Mucosa of stomach (tissue), 1 donor: ENCODE measurements around the gene GSTK1.

ENCODE experiments used
- H3K27me3 ChIP-seq: one replicate; pipeline ENCODE4 v1.7.0; 2013; ENCODE audit warnings: mild to moderate bottlenecking, low read length; ENCODE audit not compliant: control insufficient read depth, insufficient read depth
- H3K36me3 ChIP-seq: one replicate; pipeline ENCODE4 v1.7.0; 2013; ENCODE audit warnings: low read length; ENCODE audit not compliant: control insufficient read depth, insufficient read depth
- H3K4me1 ChIP-seq: one replicate; pipeline ENCODE4 v1.7.0; 2013; ENCODE audit warnings: mild to moderate bottlenecking, low read length; ENCODE audit not compliant: control insufficient read depth, insufficient read depth
- H3K4me3 ChIP-seq: one replicate; pipeline ENCODE4 v1.7.0; 2013; ENCODE audit warnings: low read length
- H3K9ac ChIP-seq: one replicate; pipeline ENCODE4 v1.7.0; 2013; ENCODE audit warnings: mild to moderate bottlenecking, low read length, moderate library complexity
- H3K9me3 ChIP-seq: one replicate; pipeline ENCODE4 v1.7.0; 2013; ENCODE audit warnings: mild to moderate bottlenecking, low read length, moderate library complexity; ENCODE audit not compliant: control insufficient read depth
- donor health status: Pancreatic carcinoma.

Gene GSTK1

DNA sequence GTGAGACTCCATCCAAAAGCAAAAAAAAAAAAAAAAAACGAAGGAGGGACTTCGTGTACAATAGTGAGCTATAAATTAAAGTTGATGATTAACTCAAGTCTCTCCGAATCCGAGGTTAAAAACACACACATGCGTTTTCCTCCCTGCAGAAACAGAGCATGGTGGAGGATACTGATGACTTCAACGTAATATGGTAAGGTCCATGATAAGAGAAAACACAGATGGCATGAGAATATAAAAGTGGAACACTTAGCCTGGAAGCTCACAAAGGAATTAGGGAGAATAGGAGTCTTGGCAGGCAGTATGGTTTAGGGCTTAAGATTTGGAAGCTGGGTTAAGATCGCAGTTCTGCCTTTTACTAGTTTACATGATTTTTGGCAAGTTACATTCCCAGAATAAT lies 20.1 kb upstream of the GSTK1 start:
- H3K36me3 ChIP-seq: no peaks in the 10 kb centered on the region

GRCh38 chr7:143243614-143244013 lies 19.6 kb upstream of the GSTK1 start:
- Histone ChIP-seq H3K4me1 (peaks cover 33% of the 10 kb centered on the region), H3K9me3 (no peaks in the 10 kb centered on the region), H3K4me3 (no peak overlapping the region), H3K9ac (no peak overlapping the region), H3K36me3 (no peaks in the 10 kb centered on the region), H3K27me3 (no peaks in the 10 kb centered on the region)

More for the DNA sequence above, 20.1 kb upstream of the GSTK1 start:
- Histone ChIP-seq H3K4me1 (peaks cover 33% of the 10 kb centered on the region), H3K9ac (no peak overlapping the region), H3K4me3 (no peak overlapping the region), H3K27me3 (no peaks in the 10 kb centered on the region), H3K9me3 (no peaks in the 10 kb centered on the region)

DNA sequence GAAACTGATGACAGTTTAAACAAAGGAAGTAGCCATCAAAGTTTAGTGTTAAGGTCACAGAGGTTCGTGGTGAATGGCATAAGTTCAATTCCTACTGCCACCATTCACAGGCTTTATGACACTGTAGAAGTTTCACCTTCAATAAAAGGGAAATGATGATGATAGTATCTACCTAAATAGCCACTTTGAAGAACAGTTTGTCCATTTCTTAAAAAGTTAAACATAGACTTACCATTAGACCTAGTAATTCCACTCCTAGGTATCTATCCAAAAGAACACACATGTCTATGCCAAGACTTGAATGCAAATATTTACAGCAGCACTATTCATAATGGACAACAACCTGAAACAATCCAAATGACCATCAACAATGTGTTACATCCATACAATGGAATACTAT lies 18.9 kb upstream of the GSTK1 start:
- Histone ChIP-seq H3K4me1 (peaks cover 40% of the 10 kb centered on the region), H3K9me3 (no peaks in the 10 kb centered on the region), H3K9ac (no peak overlapping the region), H3K36me3 (no peaks in the 10 kb centered on the region), H3K27me3 (no peaks in the 10 kb centered on the region), H3K4me3 (no peak overlapping the region)

GRCh38 chr7:143245123-143245522 lies 18.1 kb upstream of the GSTK1 start:
- no peaks in the 10 kb centered on the region for H3K36me3 ChIP-seq
- no peak overlapping the region for H3K4me3 ChIP-seq
- H3K9me3 ChIP-seq: no peaks in the 10 kb centered on the region
- H3K9ac ChIP-seq: no peak overlapping the region
- H3K4me1 ChIP-seq: peaks cover 40% of the 10 kb centered on the region
- H3K27me3 ChIP-seq: no peaks in the 10 kb centered on the region

DNA sequence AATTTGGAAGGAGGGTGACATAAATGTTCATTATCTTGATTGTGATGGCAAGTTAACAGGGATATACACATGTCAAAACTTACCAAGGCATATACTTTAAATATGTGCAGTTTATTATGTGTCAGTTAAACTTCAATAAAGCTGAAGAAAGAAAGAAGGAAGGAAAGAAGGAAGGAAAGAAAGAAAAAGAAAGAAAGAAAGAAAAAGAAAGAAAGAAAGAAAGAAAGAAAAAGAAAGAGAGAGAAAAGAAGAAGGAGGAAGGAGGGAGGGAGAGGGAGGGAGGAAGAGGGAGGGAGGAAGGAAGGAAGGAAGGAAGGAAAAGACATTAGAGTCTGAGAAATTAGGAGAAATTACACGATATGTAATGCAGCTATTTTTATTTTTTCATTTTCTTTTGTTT lies 15.9 kb upstream of the GSTK1 start:
- no peaks in the 10 kb centered on the region for H3K9me3 ChIP-seq
- H3K4me3 ChIP-seq: no peak overlapping the region
- H3K36me3 ChIP-seq: no peaks in the 10 kb centered on the region
- no peaks in the 10 kb centered on the region for H3K27me3 ChIP-seq
- H3K4me1 ChIP-seq: peaks cover 34% of the 10 kb centered on the region
- no peak overlapping the region for H3K9ac ChIP-seq

DNA sequence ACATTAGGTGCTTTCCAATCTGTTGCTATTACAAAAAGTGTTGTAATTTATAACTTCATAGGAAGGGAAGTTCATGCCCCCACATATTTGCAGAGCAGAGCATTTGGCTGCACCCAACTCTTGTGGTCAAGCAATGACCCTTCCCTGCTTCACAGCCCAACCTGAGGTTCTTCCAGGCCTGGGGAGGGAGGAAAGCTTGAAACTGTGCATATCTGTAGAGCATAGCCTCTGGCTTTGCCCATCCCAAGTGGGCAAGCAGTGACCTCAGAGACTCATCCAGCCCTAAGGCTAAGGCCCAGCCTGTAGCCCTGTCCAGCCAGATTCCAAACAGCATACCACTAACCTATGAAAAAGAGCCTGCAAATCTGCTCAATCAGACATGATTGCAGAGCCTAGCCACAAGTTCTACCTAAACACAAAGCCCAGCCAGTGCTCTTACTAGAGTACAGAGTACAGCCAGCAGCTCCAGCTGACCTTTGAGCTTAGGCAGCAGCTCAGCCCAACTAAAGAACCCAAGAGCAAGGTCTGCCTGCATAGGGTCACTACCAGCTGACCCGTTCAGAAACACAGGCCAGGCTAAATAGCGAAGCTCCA lies 14.4 kb upstream of the GSTK1 start:
- H3K9ac ChIP-seq: no peak overlapping the region
- peaks cover 25% of the 10 kb centered on the region for H3K4me1 ChIP-seq
- H3K9me3 ChIP-seq: no peaks in the 10 kb centered on the region
- no peak overlapping the region for H3K4me3 ChIP-seq
- H3K36me3 ChIP-seq: no peaks in the 10 kb centered on the region
- H3K27me3 ChIP-seq: no peaks in the 10 kb centered on the region

GRCh38 chr7:143250199-143250598 lies 13.0 kb upstream of the GSTK1 start:
- H3K4me1 ChIP-seq: peaks cover 12% of the 10 kb centered on the region

DNA sequence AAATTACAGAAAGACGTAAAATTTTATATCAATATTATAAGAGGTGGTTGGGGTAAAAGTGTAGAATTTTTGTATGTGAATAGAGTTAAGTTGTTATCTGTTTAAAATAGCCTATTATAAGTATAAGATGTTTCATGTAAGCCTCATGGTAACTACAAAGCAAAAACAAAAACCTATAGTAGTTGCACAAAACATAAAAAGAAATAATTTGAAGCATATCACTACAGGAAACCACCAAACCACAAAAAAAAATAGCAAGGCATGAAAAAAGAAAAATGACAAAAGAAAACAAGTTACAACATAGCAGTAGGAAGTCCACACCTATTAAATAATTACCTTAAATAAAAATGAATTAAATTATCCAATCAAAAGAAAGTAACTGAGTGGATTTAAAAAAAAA lies 12.4 kb upstream of the GSTK1 start:
- Histone ChIP-seq H3K4me3 (no peak overlapping the region), H3K4me1 (peaks cover 7% of the 10 kb centered on the region), H3K27me3 (no peaks in the 10 kb centered on the region), H3K9me3 (no peaks in the 10 kb centered on the region), H3K9ac (no peak overlapping the region), H3K36me3 (no peaks in the 10 kb centered on the region)

More at GRCh38 chr7:143250199-143250598, 13.0 kb upstream of the GSTK1 start:
- Histone ChIP-seq H3K36me3 (no peaks in the 10 kb centered on the region), H3K9me3 (no peaks in the 10 kb centered on the region), H3K9ac (no peak overlapping the region), H3K27me3 (no peaks in the 10 kb centered on the region), H3K4me3 (no peak overlapping the region)

GRCh38 chr7:143252006-143252405 lies 11.2 kb upstream of the GSTK1 start:
- no peak overlapping the region for H3K9ac ChIP-seq
- no peaks in the 10 kb centered on the region for H3K36me3 ChIP-seq
- H3K4me1 ChIP-seq: peaks cover 7% of the 10 kb centered on the region
- no peak overlapping the region for H3K4me3 ChIP-seq
- H3K27me3 ChIP-seq: no peaks in the 10 kb centered on the region
- H3K9me3 ChIP-seq: no peaks in the 10 kb centered on the region

GRCh38 chr7:143255564-143255963 lies 7.7 kb upstream of the GSTK1 start:
- Histone ChIP-seq H3K4me1 (peaks cover 13% of the 10 kb centered on the region), H3K9me3 (no peaks in the 10 kb centered on the region), H3K36me3 (no peaks in the 10 kb centered on the region)

DNA sequence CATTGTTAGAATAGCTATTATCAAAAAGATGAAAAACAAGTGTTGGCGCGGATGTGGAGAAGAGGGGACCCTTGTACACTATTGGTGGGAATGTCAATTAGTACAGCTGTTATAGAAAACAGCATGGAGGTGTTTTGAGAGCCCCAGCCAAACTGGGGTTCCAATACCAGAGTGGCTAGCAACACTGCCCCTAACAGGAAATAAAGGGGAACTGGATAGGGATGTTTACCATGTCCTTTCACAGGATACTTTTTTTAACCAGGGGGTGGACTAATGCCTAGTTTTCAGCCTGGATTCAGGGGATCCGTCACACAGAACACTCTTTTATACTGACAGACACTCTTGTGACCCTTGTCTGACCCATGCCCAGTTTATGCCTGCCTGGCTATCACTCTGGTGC lies 6.9 kb upstream of the GSTK1 start:
- H3K27me3 ChIP-seq: no peaks in the 10 kb centered on the region
- no peak overlapping the region for H3K9ac ChIP-seq

More at GRCh38 chr7:143255564-143255963, 7.7 kb upstream of the GSTK1 start:
- Histone ChIP-seq H3K4me3 (no peak overlapping the region), H3K27me3 (no peaks in the 10 kb centered on the region), H3K9ac (no peak overlapping the region)

DNA sequence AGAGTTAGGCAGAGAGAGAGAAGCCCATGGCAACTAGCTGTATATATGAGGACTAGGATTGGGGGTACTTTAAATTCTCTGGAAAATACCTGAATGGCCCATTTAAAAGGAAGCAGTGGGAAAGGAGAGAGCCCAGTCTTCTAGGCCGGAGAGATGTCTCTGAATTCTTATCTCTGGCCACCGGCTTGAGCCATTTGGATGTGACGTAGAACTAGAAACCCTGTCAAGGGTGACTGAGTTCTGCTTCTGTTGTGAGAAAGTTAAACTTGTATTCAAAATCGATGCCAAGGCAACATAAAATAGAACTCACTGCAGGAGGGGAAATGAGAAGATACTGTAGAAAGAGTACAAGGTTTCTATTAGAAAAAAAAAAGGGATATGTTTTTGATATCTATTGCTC lies 6.3 kb upstream of the GSTK1 start:
- no peaks in the 10 kb centered on the region for H3K27me3 ChIP-seq
- no peak overlapping the region for H3K9ac ChIP-seq
- H3K9me3 ChIP-seq: no peaks in the 10 kb centered on the region
- H3K4me1 ChIP-seq: peaks cover 13% of the 10 kb centered on the region
- H3K36me3 ChIP-seq: no peaks in the 10 kb centered on the region
- H3K4me3 ChIP-seq: no peak overlapping the region

More for the DNA sequence above, 6.9 kb upstream of the GSTK1 start:
- Histone ChIP-seq H3K36me3 (no peaks in the 10 kb centered on the region), H3K4me3 (no peak overlapping the region), H3K9me3 (no peaks in the 10 kb centered on the region), H3K4me1 (peaks cover 13% of the 10 kb centered on the region)

GRCh38 chr7:143257501-143257900 lies 5.7 kb upstream of the GSTK1 start:
- H3K4me1 ChIP-seq: peaks cover 13% of the 10 kb centered on the region
- no peaks in the 10 kb centered on the region for H3K36me3 ChIP-seq
- no peak overlapping the region for H3K9ac ChIP-seq
- H3K4me3 ChIP-seq: no peak overlapping the region
- H3K9me3 ChIP-seq: no peaks in the 10 kb centered on the region
- no peaks in the 10 kb centered on the region for H3K27me3 ChIP-seq
